MM.1S (cell line): Measurements from ENCODE around the gene CLEC4D.
"Not testable (repeated sequence)": the region's sequence is repeated elsewhere in the genome, so short reads cannot be mapped to it uniquely, and the experiment has no call there.

Source experiments
- CTCF ChIP-seq: fragments of 300-600 bp; sonication (generic); IDR thresholded peaks from 2 replicates; pipeline ENCODE4 v1.5.1; 2016; ENCODE audit warnings: antibody characterized with exemption, low read length, mixed read lengths
- EZH2 ChIP-seq: fragments of 300-600 bp; sonication (generic); optimal IDR thresholded peaks from 2 replicates; pipeline ENCODE3; 2017; ENCODE audit warnings: low read depth, mild to moderate bottlenecking, antibody characterized with exemption, low read length, mixed read lengths

DNA sequence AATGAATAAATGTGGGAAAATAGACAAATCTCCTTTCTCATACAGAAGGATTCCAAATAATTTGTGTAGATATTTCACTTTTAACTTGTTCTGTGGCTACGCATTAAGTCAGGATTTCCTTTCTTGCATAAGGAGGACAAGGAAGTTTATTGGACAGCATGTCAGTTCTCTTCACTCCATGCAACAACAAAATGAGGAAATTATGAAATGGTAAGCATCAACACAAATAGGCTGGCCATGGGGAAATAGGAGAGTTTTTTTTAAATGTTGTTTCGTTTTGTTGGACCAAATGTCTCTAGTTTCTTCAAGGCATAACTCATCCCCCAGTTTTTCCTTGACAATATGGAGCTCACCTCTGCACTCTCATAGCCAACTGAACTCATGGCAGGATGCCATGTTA lies 52.7 kb downstream of the CLEC4D start:
- TF ChIP-seq EZH2, CTCF: not testable (repeated sequence)
